Glutamatergic neuron (in vitro differentiated cells): Measurements from ENCODE around the gene UNCX. TPM values are rescaled to one million over a fixed set of nuclear protein-coding genes. Genes with fewer than 3 reads are reported as not detected.
"Not testable (repeated sequence)": the region's sequence is repeated elsewhere in the genome, so short reads cannot be mapped to it uniquely, and the experiment has no call there.

Source experiments
- DNase-seq: peaks from one replicate; pipeline ENCODE4 v3.0.0; 2022
- H3K27ac Mint-ChIP-seq: one replicate; pipeline ENCODE4 v1.8.0; 2020; ENCODE audit warnings: mild to moderate bottlenecking, mixed read lengths, inconsistent platforms; ENCODE audit not compliant: unreplicated experiment
- H3K27me3 Mint-ChIP-seq: one replicate; pipeline ENCODE4 v1.8.0; 2020; ENCODE audit warnings: mild to moderate bottlenecking, moderate library complexity, mixed read lengths, inconsistent platforms; ENCODE audit not compliant: unreplicated experiment
- H3K36me3 Mint-ChIP-seq: one replicate; pipeline ENCODE4 v1.8.0; 2020; ENCODE audit warnings: mild to moderate bottlenecking, mixed read lengths, inconsistent platforms; ENCODE audit not compliant: unreplicated experiment
- H3K4me1 Mint-ChIP-seq: one replicate; pipeline ENCODE4 v1.8.0; 2020; ENCODE audit warnings: mild to moderate bottlenecking, low read depth, mixed read lengths, inconsistent platforms; ENCODE audit not compliant: unreplicated experiment
- H3K4me3 Mint-ChIP-seq: one replicate; pipeline ENCODE4 v1.8.0; 2020; ENCODE audit warnings: mild to moderate bottlenecking, mixed read lengths, inconsistent platforms; ENCODE audit not compliant: unreplicated experiment
- H3K9me3 Mint-ChIP-seq: one replicate; pipeline ENCODE4 v1.8.0; 2020; ENCODE audit warnings: mild to moderate bottlenecking, moderate library complexity, mixed read lengths, inconsistent platforms; ENCODE audit not compliant: unreplicated experiment
- total RNA-seq: library from RNA; stranded (reverse); fragmentation: NEBNext Ultra II Directional; extraction: Animal tissue kit (Norgen Biotek cat#: 25700); gene quantifications from one replicate; pipeline ENCODE4 v1.2.1, GENCODE V29; 2021; ENCODE audit not compliant: unreplicated experiment
- TF ChIP-seq, protein P1 (sequence below): fragments of 200-600 bp; sonication (generic); IDR thresholded peaks from one replicate; pipeline ENCODE4 v1.5.0; 2021; ENCODE audit not compliant: partially characterized antibody, unreplicated experiment

The UNCX gene
- total RNA-seq, 1 donor from 2014 or later: 106 TPM

DNA sequence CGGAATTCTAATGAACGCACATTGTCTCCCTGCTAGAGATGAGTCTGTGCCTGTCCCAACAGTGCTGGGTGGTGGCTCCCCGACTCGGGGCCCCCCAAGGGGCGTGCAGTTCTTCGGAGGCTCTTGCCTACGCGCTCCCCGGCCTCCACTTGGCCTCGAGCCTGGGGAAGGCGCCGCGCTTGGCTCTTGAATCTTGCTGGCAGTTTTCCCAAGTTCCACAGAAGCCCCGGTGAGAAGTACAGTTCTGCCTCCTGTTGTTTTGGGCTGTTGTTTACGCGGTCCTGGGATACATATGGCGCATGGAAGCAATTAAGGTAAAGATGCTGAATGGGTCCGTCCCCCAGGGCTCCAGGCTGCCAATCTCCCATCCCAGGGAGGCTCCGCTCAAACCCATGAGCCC is 32.6 kb upstream of the UNCX start:
- Mint-ChIP-seq H3K36me3 (no peaks in the 10 kb centered on the region), H3K4me1 (peaks cover 19% of the 10 kb centered on the region), H3K27me3 (peaks cover 7% of the 10 kb centered on the region), H3K4me3 (no peak overlapping the region), H3K27ac (no peak overlapping the region), H3K9me3 (no peaks in the 10 kb centered on the region)
- TF ChIP-seq, protein P1, sequence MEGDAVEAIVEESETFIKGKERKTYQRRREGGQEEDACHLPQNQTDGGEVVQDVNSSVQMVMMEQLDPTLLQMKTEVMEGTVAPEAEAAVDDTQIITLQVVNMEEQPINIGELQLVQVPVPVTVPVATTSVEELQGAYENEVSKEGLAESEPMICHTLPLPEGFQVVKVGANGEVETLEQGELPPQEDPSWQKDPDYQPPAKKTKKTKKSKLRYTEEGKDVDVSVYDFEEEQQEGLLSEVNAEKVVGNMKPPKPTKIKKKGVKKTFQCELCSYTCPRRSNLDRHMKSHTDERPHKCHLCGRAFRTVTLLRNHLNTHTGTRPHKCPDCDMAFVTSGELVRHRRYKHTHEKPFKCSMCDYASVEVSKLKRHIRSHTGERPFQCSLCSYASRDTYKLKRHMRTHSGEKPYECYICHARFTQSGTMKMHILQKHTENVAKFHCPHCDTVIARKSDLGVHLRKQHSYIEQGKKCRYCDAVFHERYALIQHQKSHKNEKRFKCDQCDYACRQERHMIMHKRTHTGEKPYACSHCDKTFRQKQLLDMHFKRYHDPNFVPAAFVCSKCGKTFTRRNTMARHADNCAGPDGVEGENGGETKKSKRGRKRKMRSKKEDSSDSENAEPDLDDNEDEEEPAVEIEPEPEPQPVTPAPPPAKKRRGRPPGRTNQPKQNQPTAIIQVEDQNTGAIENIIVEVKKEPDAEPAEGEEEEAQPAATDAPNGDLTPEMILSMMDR: no peak
- no peak for DNase-seq

DNA sequence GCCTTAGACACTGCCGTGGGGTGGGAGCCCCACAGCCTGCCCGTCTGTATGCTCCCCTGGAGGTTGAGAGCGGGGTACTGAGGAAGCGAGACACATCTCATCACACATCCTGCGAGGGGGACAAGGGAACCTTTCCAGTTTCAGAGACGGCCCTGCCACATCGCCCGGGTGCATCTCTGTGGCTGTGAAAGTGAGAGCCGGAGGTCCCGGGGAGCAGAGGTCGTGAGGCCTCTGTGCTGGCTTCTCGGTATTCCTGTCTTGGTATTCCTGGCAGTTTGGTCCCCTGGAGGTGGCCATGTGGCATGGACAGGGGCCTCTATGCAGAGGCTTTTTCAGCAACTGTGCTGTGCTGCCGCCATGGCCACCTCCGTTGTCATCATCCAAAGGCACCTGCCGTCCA is 30.8 kb upstream of the UNCX start:
- H3K4me3 Mint-ChIP-seq: no peak overlapping the region
- no peaks in the 10 kb centered on the region for H3K36me3 Mint-ChIP-seq
- peaks cover 21% of the 10 kb centered on the region for H3K4me1 Mint-ChIP-seq
- peaks cover 7% of the 10 kb centered on the region for H3K27me3 Mint-ChIP-seq
- no peak for DNase-seq
- H3K9me3 Mint-ChIP-seq: no peaks in the 10 kb centered on the region
- TF ChIP-seq, protein P1: no peak
- no peak overlapping the region for H3K27ac Mint-ChIP-seq

GRCh38 chr7:1202914-1203313 is 29.8 kb upstream of the UNCX start:
- H3K4me1 Mint-ChIP-seq: peaks cover 21% of the 10 kb centered on the region
- not testable (repeated sequence) for H3K36me3 Mint-ChIP-seq, DNase-seq, H3K27ac Mint-ChIP-seq, H3K9me3 Mint-ChIP-seq, H3K27me3 Mint-ChIP-seq, H3K4me3 Mint-ChIP-seq

- H3K4me3 Mint-ChIP-seq: no peak overlapping the region
- H3K27me3 Mint-ChIP-seq: peaks cover 4% of the 10 kb centered on the region
- peaks cover 21% of the 10 kb centered on the region for H3K4me1 Mint-ChIP-seq
- H3K9me3 Mint-ChIP-seq: no peaks in the 10 kb centered on the region
- TF ChIP-seq, protein P1: no peak
- H3K36me3 Mint-ChIP-seq: no peaks in the 10 kb centered on the region
- H3K27ac Mint-ChIP-seq: no peak overlapping the region
- DNase-seq: no peak
These were observed 28.1 kb upstream of the UNCX start for GRCh38 chr7:1204460-1205140.

GRCh38 chr7:1205742-1206141 is 26.9 kb upstream of the UNCX start:
- not testable (repeated sequence) for H3K4me3 Mint-ChIP-seq, DNase-seq, H3K27ac Mint-ChIP-seq, H3K9me3 Mint-ChIP-seq, H3K27me3 Mint-ChIP-seq, H3K36me3 Mint-ChIP-seq
- H3K4me1 Mint-ChIP-seq: peaks cover 24% of the 10 kb centered on the region

- no peak overlapping the region for H3K4me3 Mint-ChIP-seq
- H3K27ac Mint-ChIP-seq: no peak overlapping the region
- peaks cover 4% of the 10 kb centered on the region for H3K27me3 Mint-ChIP-seq
- DNase-seq: no peak
- peaks cover 24% of the 10 kb centered on the region for H3K4me1 Mint-ChIP-seq
- H3K36me3 Mint-ChIP-seq: no peaks in the 10 kb centered on the region
- no peaks in the 10 kb centered on the region for H3K9me3 Mint-ChIP-seq
- TF ChIP-seq, protein P1: no peak
These were observed 23.6 kb upstream of the UNCX start for GRCh38 chr7:1209097-1209496.
